HK-2 (cell line): ENCODE measurements around the gene RELT.

Experiments used
- DNase-seq: peaks from one replicate; pipeline ENCODE4 v3.0.0-alpha.2; 2018; ENCODE audit not compliant: unreplicated experiment

RELT gene

DNA sequence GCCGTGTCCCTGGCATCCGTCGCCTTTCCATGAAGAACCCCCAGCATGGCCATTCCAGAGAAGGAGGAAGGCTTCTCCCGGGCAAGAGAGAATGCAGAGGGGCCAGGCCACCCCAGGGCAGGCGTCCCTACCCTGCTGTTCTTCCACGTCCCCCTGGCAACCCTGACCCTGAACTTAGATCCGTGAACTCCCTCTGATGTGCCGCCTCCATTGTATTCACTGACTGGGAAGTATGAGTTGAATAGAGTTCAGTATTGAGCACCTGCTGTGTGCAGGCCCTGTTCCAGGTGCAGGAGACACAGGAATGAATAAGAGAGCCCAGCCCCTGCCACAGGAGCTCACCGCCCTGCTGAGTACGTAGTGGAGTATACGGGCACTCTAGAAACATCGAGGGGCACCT, 29.1 kb upstream of the RELT start:
- no peak for DNase-seq

DNA sequence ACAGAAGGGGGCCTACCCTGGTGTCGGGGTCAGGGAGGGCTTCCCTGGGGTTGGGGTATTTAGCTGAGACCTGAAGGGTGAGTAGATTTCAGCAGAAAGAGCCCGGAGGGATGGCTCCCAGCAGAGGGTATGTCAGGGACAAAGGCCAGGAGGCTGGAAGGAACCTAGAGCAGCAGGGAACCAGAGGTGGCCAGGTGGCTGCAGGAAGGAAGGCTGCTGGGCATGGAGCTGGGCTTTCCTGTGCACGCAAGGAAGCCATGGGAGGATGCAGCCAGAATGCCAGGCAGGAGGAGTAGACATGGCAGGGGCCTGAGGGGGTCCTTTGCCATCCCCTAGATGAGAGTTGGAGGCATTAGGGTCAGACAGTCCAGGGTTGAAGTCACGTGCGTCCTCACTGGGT, 27.4 kb upstream of the RELT start:
- DNase-seq, result no peak

DNA sequence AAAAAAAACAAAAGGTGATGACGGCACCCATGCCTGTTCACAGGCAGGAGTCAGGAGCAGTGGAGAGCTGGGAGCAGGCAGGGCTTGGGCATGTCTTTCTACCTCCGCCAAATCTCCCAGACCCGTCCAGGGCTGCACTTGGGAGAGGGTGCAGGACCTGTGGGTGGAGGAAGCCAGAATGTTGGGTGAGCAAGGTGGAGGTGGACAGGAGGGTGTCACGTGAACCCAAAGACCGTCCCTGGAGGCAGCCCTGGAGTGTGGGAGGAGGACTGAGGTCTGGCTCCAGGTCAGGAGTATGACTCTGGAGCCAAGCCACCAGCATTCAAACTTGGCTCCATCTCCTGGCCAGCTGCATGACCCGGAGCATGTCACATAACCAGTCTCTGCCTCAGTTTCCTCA, 26.6 kb upstream of the RELT start:
- no peak for DNase-seq

DNA sequence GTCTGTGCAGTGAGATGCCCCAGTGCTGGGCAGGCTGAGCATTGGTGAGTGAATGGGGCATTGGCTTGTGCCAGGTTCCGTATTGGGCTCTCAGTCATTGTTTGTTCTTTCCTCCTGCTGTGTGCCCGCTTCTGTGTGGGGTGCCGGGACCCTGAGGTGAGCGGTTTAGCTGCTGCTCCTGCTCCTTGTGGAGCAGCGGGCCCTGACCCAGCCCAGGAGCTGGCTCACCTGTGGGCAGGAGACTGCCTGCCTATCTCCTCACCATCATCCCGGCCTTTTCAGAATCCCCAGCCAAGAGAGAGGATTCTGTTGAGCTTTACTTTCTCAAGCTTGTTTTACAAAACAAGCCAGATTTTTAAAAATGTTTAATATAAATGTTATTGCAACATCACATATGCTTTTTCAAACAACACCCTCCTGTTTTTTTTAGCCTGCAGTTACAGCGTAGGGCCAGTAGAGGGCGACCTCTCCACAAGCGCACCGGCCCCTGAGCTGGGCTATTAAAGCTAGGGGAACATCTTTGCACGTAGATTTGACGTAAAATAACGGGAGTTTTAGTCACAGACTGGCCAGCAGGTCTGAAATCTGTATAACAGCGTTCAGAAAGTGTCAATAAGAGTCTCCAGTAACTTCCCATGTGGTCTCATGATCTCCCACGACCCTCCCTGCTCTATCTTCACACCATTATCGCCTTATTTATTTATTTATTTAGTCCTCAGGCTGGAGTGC, 25.1 kb upstream of the RELT start:
- DNase-seq, result peak; percentile 35

DNA sequence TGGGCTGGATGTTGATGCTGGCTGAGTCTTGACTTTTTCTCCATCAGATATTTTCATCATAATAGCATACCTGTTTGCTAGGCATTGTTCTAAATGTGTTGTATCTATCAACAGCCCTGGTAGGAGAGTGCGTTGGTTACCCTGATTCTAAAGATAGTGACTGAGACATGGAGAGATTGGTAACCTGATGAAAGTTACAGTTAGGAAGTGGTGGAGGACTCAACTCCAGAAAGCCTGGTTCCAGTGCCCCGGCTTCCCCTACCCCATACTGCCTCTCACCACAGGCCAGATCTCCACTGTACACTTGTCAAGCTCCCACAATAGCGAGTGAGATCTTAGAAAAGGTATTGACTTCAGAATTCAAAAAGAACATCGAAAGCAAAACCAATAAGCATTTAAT, 22.8 kb upstream of the RELT start:
- no peak for DNase-seq

DNA sequence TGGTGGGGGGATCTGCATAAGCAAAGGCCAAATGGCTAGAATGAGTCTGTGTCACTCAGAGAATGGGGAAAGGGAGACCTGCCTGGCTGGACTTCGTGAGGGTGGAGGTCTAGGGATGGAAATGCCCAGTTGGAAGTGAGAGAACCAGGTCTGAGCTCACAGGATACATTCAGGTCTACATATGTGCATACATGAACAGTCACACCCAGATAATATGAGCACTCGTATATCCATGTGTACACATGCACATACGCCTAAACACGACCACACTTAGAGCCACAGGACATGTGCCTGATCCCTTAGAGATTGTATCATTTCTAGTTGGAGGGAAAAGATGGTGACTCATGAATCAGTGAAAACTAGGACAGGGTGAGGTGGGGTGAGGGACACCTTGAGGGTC, 21.1 kb upstream of the RELT start:
- no peak for DNase-seq

DNA sequence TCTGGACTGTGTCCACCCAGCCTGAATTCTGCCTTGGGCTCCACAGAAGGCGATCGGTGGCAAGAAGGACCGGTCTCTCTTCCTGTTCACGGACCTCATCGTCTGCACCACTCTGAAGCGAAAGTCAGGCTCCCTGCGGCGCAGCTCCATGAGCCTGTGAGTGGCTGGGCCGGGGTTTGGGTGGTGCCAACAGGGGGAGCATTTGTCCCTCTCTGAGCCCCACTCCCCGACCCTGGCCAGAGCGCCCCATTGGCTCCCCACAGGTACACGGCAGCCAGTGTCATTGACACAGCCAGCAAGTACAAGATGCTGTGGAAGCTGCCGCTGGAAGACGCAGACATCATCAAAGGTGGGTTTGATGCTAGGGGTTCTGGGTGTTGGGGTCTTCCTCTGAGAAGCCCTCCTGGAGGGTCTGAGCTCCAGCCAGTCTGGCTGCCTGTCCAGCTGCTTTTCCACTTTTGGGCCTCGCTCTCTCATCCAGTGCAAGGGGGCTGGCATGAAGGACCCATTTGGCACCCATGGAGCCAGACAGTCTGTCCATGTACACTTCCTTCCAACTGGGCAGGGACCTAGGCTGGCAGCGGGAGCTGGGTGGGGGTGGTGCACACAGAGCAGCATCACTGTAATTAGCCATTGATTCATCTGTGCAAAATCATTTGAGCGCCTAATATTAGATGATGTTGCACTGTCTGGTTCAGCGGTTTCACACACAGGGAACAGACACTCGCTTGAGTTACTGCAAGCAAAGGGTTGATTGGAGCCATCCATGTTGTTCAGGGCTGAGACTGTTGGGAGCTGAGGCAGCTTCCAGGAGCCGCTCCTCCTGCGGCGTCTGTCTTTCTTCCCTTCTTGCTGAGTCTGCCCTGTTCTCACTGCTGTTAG, 19.0 kb upstream of the RELT start:
- DNase-seq, result no peak

DNA sequence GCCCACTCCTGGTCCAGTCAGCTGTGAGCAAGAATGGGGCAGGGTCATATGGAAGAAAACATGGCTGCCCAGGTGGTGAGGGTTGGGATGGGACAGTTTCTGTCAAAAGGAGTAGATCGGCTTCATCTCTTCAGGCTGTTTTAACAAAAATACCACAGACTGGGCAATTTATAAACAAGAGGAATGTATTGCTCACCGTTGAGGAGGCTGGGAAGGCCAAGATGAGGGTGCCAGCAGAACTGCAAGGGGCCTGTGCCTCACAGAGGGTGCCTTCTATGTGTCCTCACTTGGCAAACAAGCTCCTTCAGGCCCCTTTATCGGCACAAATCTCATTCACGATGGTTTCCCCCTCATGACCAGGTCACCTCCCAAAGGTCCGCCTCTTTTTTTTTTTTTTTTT, 18.1 kb upstream of the RELT start:
- no peak for DNase-seq

DNA sequence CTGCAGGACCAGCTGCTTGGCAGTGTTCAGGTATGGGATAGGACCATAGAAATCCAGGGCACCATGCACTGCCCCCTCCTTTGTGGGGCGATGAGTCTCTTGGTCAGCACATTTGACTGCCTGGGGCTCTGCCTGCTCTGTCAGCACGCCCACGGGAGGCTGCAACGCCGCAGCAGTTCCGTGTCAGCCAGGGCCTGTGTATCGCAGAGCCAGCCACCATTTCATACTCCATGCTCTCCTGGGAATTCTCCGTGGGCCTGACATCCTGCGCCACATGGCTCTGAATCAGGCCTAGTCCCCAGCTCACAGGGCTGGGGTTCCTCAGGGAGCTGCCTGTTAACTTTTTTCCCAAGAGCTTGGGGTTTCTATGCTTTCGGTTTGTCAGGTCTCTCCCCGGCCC, 16.9 kb upstream of the RELT start:
- no peak for DNase-seq

DNA sequence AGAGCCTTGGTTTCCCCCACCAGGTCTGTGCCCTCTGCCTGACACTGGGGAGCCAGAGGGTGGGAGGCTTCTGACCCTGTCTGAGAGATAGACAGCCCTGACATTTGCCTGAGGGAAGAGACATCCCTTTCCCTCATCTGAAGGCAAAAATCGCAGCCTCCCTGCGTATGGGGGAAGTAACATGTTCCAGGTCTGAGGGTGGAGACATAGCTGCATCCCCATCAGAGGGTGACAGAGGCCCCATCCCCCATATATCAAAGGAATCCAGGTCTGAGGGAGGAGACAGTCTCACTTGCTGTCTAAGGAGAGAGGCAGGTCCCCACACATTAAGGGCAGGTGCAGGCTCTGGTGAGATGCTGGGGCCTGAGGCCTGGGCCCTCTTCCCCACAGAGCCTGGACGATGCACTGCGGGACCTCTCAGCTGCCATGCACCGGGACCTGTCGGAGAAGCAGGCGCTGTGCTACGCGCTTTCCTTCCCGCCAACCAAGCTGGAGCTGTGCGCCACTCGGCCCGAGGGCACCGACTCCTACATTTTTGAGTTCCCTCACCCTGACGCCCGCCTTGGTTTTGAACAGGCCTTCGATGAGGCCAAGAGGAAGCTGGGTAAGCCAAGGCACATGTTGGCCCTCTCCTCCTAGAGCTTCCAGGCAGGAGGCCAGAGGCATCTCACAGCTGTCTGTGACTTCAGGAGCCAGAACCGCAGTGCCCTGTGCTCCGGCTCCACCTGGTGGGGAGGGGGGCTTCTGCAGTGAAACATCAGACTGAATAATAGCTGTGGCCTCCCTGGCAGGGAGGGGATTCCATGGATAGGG, 16.1 kb upstream of the RELT start:
- no peak for DNase-seq

DNA sequence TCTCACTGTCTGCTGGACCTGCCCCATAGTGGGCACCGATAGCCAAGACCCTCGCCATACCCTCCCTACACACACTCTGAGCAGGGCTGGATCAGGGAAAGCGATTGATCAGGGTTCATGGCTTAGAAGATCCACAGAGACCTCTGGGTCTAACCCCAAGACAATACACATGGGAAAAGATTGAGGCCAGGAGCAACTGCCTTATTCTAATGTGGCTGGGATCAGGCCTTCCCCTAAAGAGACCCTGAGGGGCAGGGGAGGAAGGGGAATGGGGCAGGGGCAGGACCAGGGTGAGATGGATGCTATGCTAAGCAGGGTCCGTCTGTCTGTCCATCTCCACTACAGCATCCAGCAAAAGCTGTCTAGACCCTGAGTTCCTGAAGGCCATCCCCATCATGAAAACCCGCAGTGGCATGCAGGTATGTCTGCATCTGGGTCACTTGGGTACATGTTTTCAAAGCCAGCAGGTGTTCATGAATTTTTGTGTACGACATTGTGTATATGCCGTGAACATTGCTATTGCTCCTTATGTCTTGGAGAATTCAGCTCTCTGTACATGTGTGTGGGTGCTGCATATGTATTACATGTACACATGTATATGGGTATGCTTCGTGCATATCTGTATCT, 15.3 kb upstream of the RELT start:
- no peak for DNase-seq

DNA sequence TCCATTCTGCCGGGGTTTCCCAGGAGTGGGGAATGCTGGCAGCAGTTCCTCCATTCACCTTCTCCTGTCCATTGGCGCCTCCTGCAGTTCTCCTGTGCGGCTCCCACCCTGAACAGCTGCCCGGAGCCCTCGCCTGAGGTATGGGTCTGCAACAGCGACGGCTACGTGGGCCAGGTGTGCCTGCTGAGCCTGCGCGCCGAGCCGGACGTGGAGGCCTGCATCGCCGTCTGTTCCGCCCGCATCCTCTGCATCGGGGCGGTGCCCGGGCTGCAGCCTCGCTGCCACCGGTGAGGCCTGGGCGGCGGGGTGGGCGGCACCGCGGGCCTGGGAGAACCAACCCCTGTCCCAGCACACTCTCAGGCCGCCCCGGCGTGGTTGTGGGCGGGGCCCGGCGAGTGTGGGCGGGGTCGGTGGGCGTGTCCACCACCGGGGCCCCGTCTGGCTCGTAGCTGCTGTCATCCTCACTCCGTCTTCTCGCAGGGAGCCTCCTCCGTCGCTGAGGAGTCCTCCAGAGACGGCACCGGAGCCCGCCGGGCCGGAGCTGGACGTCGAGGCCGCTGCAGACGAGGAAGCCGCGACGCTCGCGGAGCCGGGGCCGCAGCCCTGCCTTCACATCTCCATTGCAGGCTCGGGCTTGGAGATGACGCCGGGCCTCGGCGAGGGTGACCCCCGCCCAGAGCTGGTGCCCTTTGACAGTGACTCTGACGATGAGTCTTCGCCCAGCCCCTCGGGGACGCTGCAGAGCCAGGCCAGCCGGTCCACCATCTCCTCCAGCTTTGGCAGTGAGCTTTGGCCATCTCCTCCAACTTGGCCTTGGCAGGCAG, 14.0 kb upstream of the RELT start:
- DNase-seq, result no peak

DNA sequence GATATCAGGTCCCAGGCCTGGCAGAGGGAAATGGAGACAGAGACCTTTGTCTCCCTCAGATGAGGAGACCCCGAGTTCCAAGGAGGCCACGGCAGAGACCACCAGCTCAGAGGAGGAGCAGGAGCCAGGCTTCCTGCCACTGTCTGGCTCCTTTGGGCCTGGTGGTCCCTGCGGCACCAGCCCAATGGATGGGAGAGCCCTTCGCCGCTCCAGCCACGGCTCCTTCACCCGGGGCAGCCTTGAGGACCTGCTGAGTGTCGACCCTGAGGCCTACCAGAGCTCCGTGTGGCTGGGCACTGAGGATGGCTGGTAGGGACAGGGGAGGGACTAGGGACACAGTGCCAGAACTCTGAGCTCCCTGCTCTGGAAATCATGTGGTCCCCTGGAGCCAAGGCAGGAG, 13.1 kb upstream of the RELT start:
- no peak for DNase-seq

DNA sequence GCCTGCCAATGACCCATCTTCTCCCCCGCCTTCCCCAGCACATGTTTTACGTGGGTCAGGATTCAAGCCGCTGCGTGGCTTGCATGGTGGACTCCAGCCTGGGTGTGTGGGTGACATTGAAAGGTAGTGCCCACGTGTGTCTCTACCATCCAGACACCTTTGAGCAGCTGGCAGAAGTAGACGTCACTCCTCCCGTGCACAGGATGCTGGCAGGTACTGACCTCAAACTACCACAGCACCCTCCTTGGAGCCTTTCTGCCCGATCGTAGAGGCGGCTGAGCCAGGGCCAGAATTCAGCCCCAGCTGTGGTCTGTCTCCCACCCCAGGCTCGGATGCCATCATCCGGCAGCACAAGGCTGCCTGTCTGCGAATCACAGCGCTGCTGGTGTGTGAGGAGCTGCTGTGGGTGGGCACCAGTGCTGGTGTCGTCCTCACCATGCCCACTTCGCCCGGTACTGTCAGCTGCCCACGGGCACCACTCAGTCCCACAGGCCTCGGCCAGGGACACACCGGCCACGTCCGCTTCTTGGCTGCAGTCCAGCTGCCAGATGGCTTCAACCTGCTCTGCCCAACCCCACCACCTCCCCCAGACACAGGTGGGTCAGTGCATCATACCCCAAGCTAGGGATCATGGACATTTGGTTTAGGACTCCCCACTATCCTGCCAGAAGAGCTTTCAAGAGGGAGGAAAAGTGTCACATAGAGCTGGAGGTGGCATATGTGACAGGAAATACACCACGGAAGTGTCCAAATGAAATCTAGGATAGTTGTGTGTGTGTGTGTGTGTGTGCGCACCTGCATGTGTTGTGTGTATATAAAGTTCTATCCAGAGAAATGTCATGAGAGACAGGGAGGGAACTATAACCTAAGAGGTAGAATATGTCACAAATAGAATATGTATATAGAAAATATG, 10.6 kb upstream of the RELT start:
- DNase-seq, result no peak

DNA sequence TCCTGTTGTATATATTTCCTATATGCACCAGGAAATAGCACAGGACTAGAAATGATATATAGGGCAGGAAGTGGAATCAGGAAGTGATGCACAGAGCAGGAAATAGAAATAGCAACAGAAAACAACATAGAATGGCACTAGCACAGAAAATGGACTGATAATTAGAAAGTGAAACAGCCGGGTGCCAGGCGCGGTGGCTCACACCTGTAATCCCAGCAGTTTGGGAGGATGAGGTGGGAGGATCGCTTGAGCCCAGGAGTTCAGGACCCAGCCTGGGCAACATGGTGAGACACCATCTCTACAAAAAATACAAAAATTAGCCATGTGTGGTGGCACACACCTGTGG, 10.0 kb upstream of the RELT start:
- no peak for DNase-seq

DNA sequence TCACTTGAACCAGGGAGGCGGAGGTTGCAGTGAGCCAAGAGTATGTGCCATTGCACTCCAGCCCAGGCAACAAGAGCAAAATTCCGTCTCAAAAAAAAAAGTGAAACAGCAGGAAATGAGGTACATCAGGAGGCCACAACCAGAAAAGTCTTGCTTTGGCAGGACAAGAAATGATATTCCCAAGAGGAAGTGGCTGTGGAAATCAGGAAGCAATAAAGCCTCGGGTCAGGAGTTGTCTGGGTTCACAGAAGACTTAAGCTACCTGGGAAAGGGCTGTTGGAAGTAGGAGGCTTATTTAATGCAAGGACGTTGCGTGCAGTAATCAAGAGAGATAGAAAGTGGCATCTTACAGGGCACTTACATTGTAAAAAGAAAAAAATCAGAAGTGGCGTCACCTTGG, 9.2 kb upstream of the RELT start:
- no peak for DNase-seq

DNA sequence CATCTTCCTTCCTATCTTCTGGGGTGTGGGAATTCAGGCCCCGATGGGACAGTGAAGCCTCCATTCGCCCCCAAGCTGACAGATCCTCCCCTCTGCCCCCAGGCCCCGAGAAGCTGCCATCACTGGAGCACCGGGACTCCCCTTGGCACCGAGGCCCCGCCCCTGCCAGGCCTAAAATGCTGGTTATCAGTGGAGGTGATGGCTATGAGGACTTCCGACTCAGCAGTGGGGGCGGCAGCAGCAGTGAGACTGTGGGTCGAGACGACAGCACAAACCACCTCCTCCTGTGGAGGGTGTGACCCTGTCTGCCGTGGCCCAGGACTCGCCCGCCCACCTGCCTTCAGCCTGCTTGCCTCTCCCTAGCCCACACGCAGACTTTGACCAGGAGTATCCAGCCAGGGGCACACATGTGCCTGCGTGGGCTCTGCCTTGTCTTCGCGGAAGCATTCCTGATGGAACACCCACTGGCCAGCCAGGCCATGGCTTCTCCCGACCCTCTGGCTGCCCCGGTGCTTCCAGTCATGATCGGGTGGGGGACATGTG, 8.6 kb upstream of the RELT start:
- no peak for DNase-seq

DNA sequence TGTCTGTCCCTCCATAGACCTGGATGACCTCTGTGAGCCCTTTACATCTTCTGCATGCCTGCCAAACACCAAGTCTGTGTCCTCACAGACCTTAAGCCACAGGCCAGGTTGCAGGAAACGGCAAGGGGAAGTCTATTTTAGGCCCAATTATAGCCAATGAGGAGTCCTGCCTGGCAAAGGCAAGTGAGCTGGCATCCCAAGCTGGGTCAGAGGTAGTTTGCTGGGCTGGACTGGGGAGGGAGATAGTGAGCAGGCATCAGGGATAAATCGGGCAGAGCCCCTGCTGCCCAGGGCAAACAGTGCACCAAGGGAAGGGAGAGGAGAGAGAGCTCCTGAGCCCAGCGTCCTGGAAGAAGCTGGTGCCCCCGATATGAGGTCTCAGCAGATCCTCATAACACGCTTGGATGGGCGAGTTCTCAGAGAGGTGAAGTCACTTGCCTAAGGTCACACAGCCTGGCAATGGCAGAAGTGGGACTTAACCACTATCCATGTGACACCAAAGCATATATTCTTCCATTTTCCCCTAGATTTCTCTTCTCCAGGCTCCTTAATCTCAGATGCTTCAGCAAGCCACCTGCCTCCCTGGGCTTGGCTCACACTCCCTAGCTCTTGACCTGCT, 3.7 kb upstream of the RELT start:
- no peak for DNase-seq

DNA sequence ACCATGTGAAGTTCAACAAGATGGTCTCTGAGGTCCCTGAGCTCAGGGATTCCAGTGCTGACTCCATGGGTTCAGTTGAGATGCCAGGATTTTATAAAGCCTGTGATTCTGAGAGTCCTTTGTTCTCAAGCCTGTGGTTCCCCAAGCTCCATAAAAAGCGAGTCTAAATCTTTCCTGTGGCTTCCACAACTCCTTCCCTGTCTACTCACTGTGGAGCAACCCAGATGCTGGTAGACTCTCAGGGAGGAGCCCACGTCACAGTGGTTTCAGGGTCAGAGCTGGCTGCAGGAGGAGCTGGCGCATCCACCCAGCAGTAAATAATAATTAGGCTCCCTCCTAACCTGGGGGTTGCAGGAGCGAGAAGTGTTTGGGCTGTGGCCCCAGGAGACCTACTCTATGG, 2.0 kb upstream of the RELT start:
- DNase-seq, result no peak

DNA sequence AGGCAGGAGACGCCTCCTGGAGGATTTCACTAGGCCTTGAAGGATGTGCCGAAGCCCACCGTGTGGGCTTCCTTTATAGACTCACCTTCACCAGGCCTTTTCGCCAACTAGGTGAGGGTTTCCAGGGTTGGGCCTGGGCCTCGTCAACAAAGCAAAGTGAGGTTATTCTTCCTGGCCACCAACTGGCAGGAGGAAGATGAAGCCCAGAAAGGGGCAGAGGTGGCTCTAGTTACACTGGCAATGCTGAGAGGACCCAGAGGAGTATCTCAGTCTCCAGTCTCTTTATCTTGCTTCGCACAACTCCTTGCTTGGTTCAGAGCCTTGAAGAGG, 404 bp upstream of the RELT start:
- DNase-seq, result no peak
